ENCODE results near the gene PATJ.
"Not testable (repeated sequence)": the region's sequence is repeated elsewhere in the genome, so short reads cannot be mapped to it uniquely, and the experiment has no call there.

Gene PATJ

GRCh38 chr1:61894296-61894695 lies 152.0 kb downstream of the PATJ start:
- not testable (repeated sequence) for DNase-seq

- no peak for DNase-seq
These were observed 152.9 kb downstream of the PATJ start for GRCh38 chr1:61895175-61895574.

- no peak for DNase-seq
These were observed 156.4 kb downstream of the PATJ start for GRCh38 chr1:61898658-61899057.

- no peak for DNase-seq
These were observed 162.1 kb downstream of the PATJ start for GRCh38 chr1:61904354-61904753.

- no peak for DNase-seq
These were observed 164.8 kb downstream of the PATJ start for GRCh38 chr1:61907102-61907501.

- DNase-seq, result no peak
These were observed 167.8 kb downstream of the PATJ start for GRCh38 chr1:61910035-61910434.

GRCh38 chr1:61914823-61915482 lies 172.7 kb downstream of the PATJ start:
- DNase-seq, result no peak

- no peak for DNase-seq
These were observed 179.2 kb downstream of the PATJ start for GRCh38 chr1:61921435-61921834.

GRCh38 chr1:61922950-61923480 lies 180.7 kb downstream of the PATJ start:
- no peak for DNase-seq

- no peak for DNase-seq
These were observed 183.5 kb downstream of the PATJ start for GRCh38 chr1:61925591-61926298.

GRCh38 chr1:61926597-61926996 lies 184.3 kb downstream of the PATJ start:
- no peak for DNase-seq

- no peak for DNase-seq
These were observed 187.9 kb downstream of the PATJ start for GRCh38 chr1:61930116-61930645.

GRCh38 chr1:61931587-61932279 lies 189.5 kb downstream of the PATJ start:
- no peak for DNase-seq

- no peak for DNase-seq
These were observed 193.2 kb downstream of the PATJ start for GRCh38 chr1:61935516-61935915.

- DNase-seq, result no peak
These were observed 194.6 kb downstream of the PATJ start for GRCh38 chr1:61936839-61937238.

GRCh38 chr1:61941794-61942193 lies 199.5 kb downstream of the PATJ start:
- no peak for DNase-seq

GRCh38 chr1:61942856-61943255 lies 200.6 kb downstream of the PATJ start:
- DNase-seq, result no peak

GRCh38 chr1:61948685-61949084 lies 206.4 kb downstream of the PATJ start:
- DNase-seq, result not testable (repeated sequence)

GRCh38 chr1:61950418-61950817 lies 208.1 kb downstream of the PATJ start:
- DNase-seq, result no peak

- no peak for DNase-seq
These were observed 209.7 kb downstream of the PATJ start for GRCh38 chr1:61951731-61952580.

GRCh38 chr1:61952675-61953074 lies 210.4 kb downstream of the PATJ start:
- DNase-seq, result no peak

GRCh38 chr1:61953076-61953789 lies 211.0 kb downstream of the PATJ start:
- no peak for DNase-seq
